A549 (cell line): ENCODE measurements around the gene ZNF750. TPM values are rescaled to one million over a fixed set of nuclear protein-coding genes. Genes with fewer than 3 reads are reported as not detected.

ENCODE experiments used
- ATAC-seq, 2 experiments: fragments of 200-7000 bp in 1 of 2; fragments of >200 bp in 1 of 2; cut with Nextera tagmentation in 1 of 2; cut with Tn5 transposase in 1 of 2; 3 replicates each; pipeline versions ENCODE4 v1.8.0 to v1.9.1; 2018 to 2020; ENCODE audit warnings: mild to moderate bottlenecking in 1 of 2, moderate library complexity in 1 of 2
- CTCF ChIA-PET: fragments of 300-600 bp; sonication (Branson Sonifier 250); formaldehyde crosslinking; extraction: SDS; loops from one replicate; lab custom pipeline; 2021; ENCODE audit warnings: antibody characterized with exemption, inconsistent platforms; lab: Yijun Ruan, JAX
- POLR2A ChIA-PET: fragments of 350-600 bp; formaldehyde crosslinking; extraction: SDS; loops from one replicate; lab custom pipeline; 2021; ENCODE audit warnings: antibody characterized with exemption, inconsistent platforms; lab: Yijun Ruan, JAX
- DNase-seq, 2 experiments: peaks; one replicate each; pipeline versions ENCODE4 v3.0.0 to v3.0.0-alpha.2; 2011 to 2016; ENCODE audit warnings: low read depth in 1 of 2, low spot score in 1 of 2
- FAIRE-seq: peaks from 2 replicates; lab custom pipeline; 2011; peaks lifted over from hg19 to GRCh38; lab: Jason Lieb, UNC
- H3K27ac ChIP-seq, 2 experiments: fragments of >200 bp; sonication (Bioruptor Twin); formaldehyde crosslinking; 3 replicates each; pipeline ENCODE4 v1.5.1; 2016 to 2017
- H3K4me1 ChIP-seq: fragments of >200 bp; sonication (Bioruptor Twin); formaldehyde crosslinking; 3 replicates; pipeline ENCODE4 v1.6.1; 2016
- H3K4me2 ChIP-seq: fragments of >200 bp; sonication (Bioruptor Twin); formaldehyde crosslinking; 3 replicates; pipeline ENCODE4 v1.6.1; 2016
- H3K4me3 ChIP-seq: fragments of >200 bp; sonication (Bioruptor Twin); formaldehyde crosslinking; 3 replicates; pipeline ENCODE4 v1.5.1; 2016
- H3K9me3 ChIP-seq: fragments of >200 bp; sonication (Bioruptor Twin); formaldehyde crosslinking; 3 replicates; pipeline ENCODE4 v1.6.1; 2016
- BCL3 ChIP-seq: fragments of >200 bp; sonication (Bioruptor Twin); formaldehyde crosslinking; IDR thresholded peaks from 3 replicates; pipeline ENCODE4 v1.6.1; 2016
- BHLHE40 ChIP-seq: IDR thresholded peaks from 2 replicates; pipeline ENCODE4 v1.6.1; 2012; ENCODE audit warnings: low read depth, low read length, inconsistent platforms
- CBX2 ChIP-seq: fragments of 200-600 bp; sonication (generic); IDR thresholded peaks from 2 replicates; pipeline ENCODE4 v1.6.1; 2016; ENCODE audit warnings: low read depth, mild to moderate bottlenecking, borderline replicate concordance
- CHD2 ChIP-seq: fragments of 150-350 bp; IDR thresholded peaks from 2 replicates; pipeline ENCODE4 v1.6.1; 2014; ENCODE audit warnings: low read length; ENCODE audit not compliant: partially characterized antibody
- EHF ChIP-seq: fragments of 250-450 bp; sonication (Bioruptor Pico); IDR thresholded peaks from 2 replicates; pipeline ENCODE4 v1.5.0; 2020; ENCODE audit warnings: mild to moderate bottlenecking
- EP300 ChIP-seq, 2 experiments: fragments of >200 bp; sonication (Bioruptor Twin); formaldehyde crosslinking; IDR thresholded peaks; 2 replicates in 1 of 2; 3 replicates in 1 of 2; pipeline ENCODE4 v1.6.1; 2016 to 2017
- FOSL2 ChIP-seq, 2 experiments: fragments of 450-650 bp in 1 of 2; fragments of >200 bp in 1 of 2; sonication (Bioruptor Twin) in 1 of 2; formaldehyde crosslinking; IDR thresholded peaks; 2 replicates each; pipeline versions ENCODE4 v1.5.0 to v1.6.1; 2016 to 2020; ENCODE audit warnings: mild to moderate bottlenecking in 1 of 2, moderate library complexity in 1 of 2
- FOXS1 ChIP-seq: fragments of 250-450 bp; sonication (Bioruptor Pico); IDR thresholded peaks from 2 replicates; pipeline ENCODE4 v1.5.0; 2020; ENCODE audit warnings: mild to moderate bottlenecking, moderate library complexity
- GATA3 ChIP-seq: IDR thresholded peaks from 2 replicates; pipeline ENCODE4 v1.6.1; 2012; ENCODE audit warnings: borderline replicate concordance
- HDAC2 ChIP-seq: fragments of 200-600 bp; sonication (generic); IDR thresholded peaks from 2 replicates; pipeline ENCODE4 v1.6.1; 2016
- HES2 ChIP-seq: fragments of >200 bp; sonication (Bioruptor Twin); formaldehyde crosslinking; IDR thresholded peaks from 2 replicates; pipeline ENCODE4 v1.6.1; 2016
- HEYL ChIP-seq: fragments of 250-450 bp; sonication (Bioruptor Pico); IDR thresholded peaks from 2 replicates; pipeline ENCODE4 v1.8.0; 2021; ENCODE audit warnings: mild to moderate bottlenecking, moderate library complexity
- HOXA7 ChIP-seq: fragments of 250-450 bp; sonication (Bioruptor Pico); IDR thresholded peaks from 2 replicates; pipeline ENCODE4 v1.5.0; 2020; ENCODE audit warnings: mild to moderate bottlenecking, moderate library complexity
- HOXB5 ChIP-seq: fragments of 250-450 bp; sonication (Bioruptor Pico); IDR thresholded peaks from 2 replicates; pipeline ENCODE4 v1.5.0; 2020; ENCODE audit warnings: mild to moderate bottlenecking, moderate library complexity
- JUNB ChIP-seq: fragments of >200 bp; sonication (Bioruptor Twin); formaldehyde crosslinking; IDR thresholded peaks from 2 replicates; pipeline ENCODE4 v1.6.1; 2016
- KDM5A ChIP-seq: fragments of 200-600 bp; sonication (generic); IDR thresholded peaks from 2 replicates; pipeline ENCODE4 v1.6.1; 2016; ENCODE audit warnings: antibody characterized with exemption, mild to moderate bottlenecking
- MYC ChIP-seq: IDR thresholded peaks from 2 replicates; pipeline ENCODE4 v1.6.1; 2012; ENCODE audit warnings: mild to moderate bottlenecking, inconsistent platforms, low read length, improper control_type of control experiment, borderline replicate concordance
- NFE2L2 ChIP-seq: fragments of 150-350 bp; conservative IDR thresholded peaks from 2 replicates; pipeline ENCODE4 v1.6.1; 2014; ENCODE audit warnings: low read length
- PBX3 ChIP-seq: IDR thresholded peaks from 2 replicates; pipeline ENCODE4 v1.6.1; 2012
- PHF8 ChIP-seq: fragments of 200-600 bp; sonication (generic); IDR thresholded peaks from 2 replicates; pipeline ENCODE4 v1.6.1; 2016; ENCODE audit warnings: low read depth, mild to moderate bottlenecking, antibody characterized with exemption, moderate library complexity, borderline replicate concordance
- POLR2AphosphoS2 ChIP-seq: conservative IDR thresholded peaks from 2 replicates; pipeline ENCODE4 v1.6.1; 2012; ENCODE audit warnings: low read length, improper control_type of control experiment, inconsistent platforms
- RAD21 ChIP-seq, 2 experiments: fragments of >200 bp in 1 of 2; sonication (Bioruptor Twin) in 1 of 2; formaldehyde crosslinking in 1 of 2; IDR thresholded peaks in 1 of 2; conservative IDR thresholded peaks in 1 of 2; 2 replicates in 1 of 2; 3 replicates in 1 of 2; pipeline ENCODE4 v1.6.1; 2012 to 2018; ENCODE audit warnings: inconsistent platforms in 1 of 2
- RCOR1 ChIP-seq: fragments of 150-350 bp; IDR thresholded peaks from 2 replicates; pipeline ENCODE4 v1.6.1; 2014; ENCODE audit warnings: antibody characterized with exemption, low read length, low read depth
- RFX5 ChIP-seq: fragments of 450-650 bp; IDR thresholded peaks from 2 replicates; pipeline ENCODE4 v1.7.1; 2014; ENCODE audit warnings: antibody characterized with exemption, mild to moderate bottlenecking, moderate library complexity
- RNF2 ChIP-seq: fragments of 200-600 bp; sonication (generic); IDR thresholded peaks from 2 replicates; pipeline ENCODE4 v1.6.1; 2016; ENCODE audit warnings: low read depth, mild to moderate bottlenecking, antibody characterized with exemption, moderate library complexity, borderline replicate concordance
- TP53 ChIP-seq: fragments of 250-450 bp; sonication (Bioruptor Pico); IDR thresholded peaks from 2 replicates; pipeline ENCODE4 v1.5.0; 2021; ENCODE audit warnings: mild to moderate bottlenecking, moderate library complexity
- USF2 ChIP-seq: fragments of 450-650 bp; IDR thresholded peaks from 2 replicates; pipeline ENCODE4 v1.6.1; 2014; ENCODE audit warnings: antibody characterized with exemption
- ZC3H11A ChIP-seq: fragments of 450-650 bp; IDR thresholded peaks from 2 replicates; pipeline ENCODE4 v1.6.1; 2014; ENCODE audit warnings: antibody characterized with exemption, mild to moderate bottlenecking
- ZNF302 ChIP-seq: fragments of 250-450 bp; sonication (Bioruptor Pico); IDR thresholded peaks from 2 replicates; pipeline ENCODE4 v1.9.0; 2021; ENCODE audit warnings: inconsistent platforms, mild to moderate bottlenecking, moderate library complexity
- ZSCAN20 ChIP-seq: fragments of 250-450 bp; sonication (Bioruptor Pico); IDR thresholded peaks from 2 replicates; pipeline ENCODE4 v1.8.0; 2022; ENCODE audit warnings: mild to moderate bottlenecking, moderate library complexity
- WGBS: methylation state at CpG from one replicate; pipeline ENCODE4 v1.1.6; 2017; ENCODE audit errors: missing lambda C conversion rate; 5-methylcytosine and 5-hydroxymethylcytosine counted together
- polyA plus RNA-seq, 4 experiments: library from polyadenylated mRNA; depleted of rRNA in 3 of 4; stranded (reverse); fragments of >200 nt; fragmentation: RNase III in 1 of 4; extraction: RNeasy Plus Mini Kit Qiagen cat#74134 plus additional on column Dnase treatment in 1 of 4; gene quantifications; 2 replicates in 3 of 4; 3 replicates in 1 of 4; pipeline ENCODE4 v1.2.3, GENCODE V29; 2011 to 2017

ZNF750 gene
- polyA plus RNA-seq, 2 of the 4 experiments (the other 2 are of a cell fraction): not detected

- DNase-seq: no peak
- TF ChIP-seq ZC3H11A: no peak
- TF ChIP-seq TP53: no peak
- TF ChIP-seq HDAC2: no peak
- no peak for TF ChIP-seq POLR2AphosphoS2
- TF ChIP-seq RNF2: no peak
- no peak for TF ChIP-seq HOXA7 (CRISPR knock-in tag)
- no peak for TF ChIP-seq CBX2
- TF ChIP-seq EP300 (IDR thresholded peaks at IDR 0.05): no peak
- no peak for TF ChIP-seq PBX3
- TF ChIP-seq RAD21 (conservative IDR thresholded peaks at IDR 0.05 in 1 of 2, IDR thresholded peaks at IDR 0.05 in 1 of 2): no peak
- no peak for TF ChIP-seq JUNB
- no peak for TF ChIP-seq FOSL2 (IDR thresholded peaks at IDR 0.05)
- no peak for TF ChIP-seq FOSL2 (CRISPR knock-in tag; IDR thresholded peaks at IDR 0.05)
- TF ChIP-seq GATA3: no peak
- no peak for TF ChIP-seq HEYL (CRISPR knock-in tag)
- TF ChIP-seq BHLHE40: no peak
- no peak for TF ChIP-seq BCL3
- no peak for TF ChIP-seq FOXS1
- no peak for TF ChIP-seq RCOR1
- TF ChIP-seq KDM5A: no peak
- TF ChIP-seq HES2: no peak
- no peak for FAIRE-seq
- WGBS: 89% methylated on average over 34 of the region's 34 CpGs
- POLR2A ChIA-PET: no interaction called here
- H3K4me3 ChIP-seq: no peak overlapping the region
- H3K27ac ChIP-seq: no peak overlapping the region
- no peaks in the 10 kb centered on the region for H3K9me3 ChIP-seq
- no peak for ATAC-seq
- H3K4me1 ChIP-seq: no peaks in the 10 kb centered on the region
- CTCF ChIA-PET: interaction anchor here (1.1 to 2.0 kb wide), 4 partner anchors 10 to 21 kb away, joined by 3 to 8 read pairs (median 4); no protein-coding TSS in a partner anchor
- H3K4me2 ChIP-seq: no peak overlapping the region
These were observed 34.4 kb upstream of the ZNF750 start for GRCh38 chr17:82874011-82874835.

DNA sequence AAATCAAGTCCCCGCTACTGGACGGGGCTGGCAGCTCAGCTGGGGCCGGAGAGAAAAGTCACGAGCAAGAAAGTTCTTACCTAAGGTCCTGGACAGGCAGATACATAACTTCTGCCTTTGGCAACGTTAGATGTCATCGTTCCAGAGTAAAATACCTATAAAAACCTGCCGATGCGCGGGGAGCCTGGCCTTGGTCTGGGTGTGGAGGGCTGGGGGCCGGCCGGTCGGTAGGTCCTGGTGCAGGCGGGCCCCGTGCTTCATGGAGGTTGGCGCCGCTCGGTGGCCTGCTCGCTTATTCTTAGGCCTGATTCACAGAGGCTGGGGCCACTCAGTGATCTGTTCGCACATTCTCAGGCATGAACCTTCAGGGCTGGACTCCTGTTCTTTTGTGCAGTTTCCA, 33.7 kb upstream of the ZNF750 start:
- no peak overlapping the region for H3K4me2 ChIP-seq
- H3K9me3 ChIP-seq: no peaks in the 10 kb centered on the region
- ChIA-PET CTCF (interaction anchor here (0.8 to 1.2 kb wide), 4 partner anchors 9 to 41 kb away, joined by 3 to 4 read pairs (median 4); no protein-coding TSS in a partner anchor), POLR2A (no interaction called here)
- 93% methylated on average over 19 of the region's 19 CpGs for WGBS
- H3K4me3 ChIP-seq: no peak overlapping the region
- no peak for ATAC-seq
- TF ChIP-seq CHD2 (no peak), HES2 (no peak), USF2 (no peak), BCL3 (no peak), MYC (no peak), EHF (no peak), HOXB5 (CRISPR knock-in tag) (no peak), PBX3 (no peak), PHF8 (no peak), KDM5A (no peak), BHLHE40 (no peak), NFE2L2 (no peak), RFX5 (no peak), CBX2 (no peak), ZNF302 (CRISPR knock-in tag) (no peak), FOXS1 (no peak), ZSCAN20 (CRISPR knock-in tag) (no peak)
- no peak overlapping the region for H3K27ac ChIP-seq
- no peaks in the 10 kb centered on the region for H3K4me1 ChIP-seq
- no peak for DNase-seq
- no peak for FAIRE-seq
